ENCODE measurements around the gene PODXL.
"Not testable (repeated sequence)": the region's sequence is repeated elsewhere in the genome, so short reads cannot be mapped to it uniquely, and the experiment has no call there.

PODXL gene

DNA sequence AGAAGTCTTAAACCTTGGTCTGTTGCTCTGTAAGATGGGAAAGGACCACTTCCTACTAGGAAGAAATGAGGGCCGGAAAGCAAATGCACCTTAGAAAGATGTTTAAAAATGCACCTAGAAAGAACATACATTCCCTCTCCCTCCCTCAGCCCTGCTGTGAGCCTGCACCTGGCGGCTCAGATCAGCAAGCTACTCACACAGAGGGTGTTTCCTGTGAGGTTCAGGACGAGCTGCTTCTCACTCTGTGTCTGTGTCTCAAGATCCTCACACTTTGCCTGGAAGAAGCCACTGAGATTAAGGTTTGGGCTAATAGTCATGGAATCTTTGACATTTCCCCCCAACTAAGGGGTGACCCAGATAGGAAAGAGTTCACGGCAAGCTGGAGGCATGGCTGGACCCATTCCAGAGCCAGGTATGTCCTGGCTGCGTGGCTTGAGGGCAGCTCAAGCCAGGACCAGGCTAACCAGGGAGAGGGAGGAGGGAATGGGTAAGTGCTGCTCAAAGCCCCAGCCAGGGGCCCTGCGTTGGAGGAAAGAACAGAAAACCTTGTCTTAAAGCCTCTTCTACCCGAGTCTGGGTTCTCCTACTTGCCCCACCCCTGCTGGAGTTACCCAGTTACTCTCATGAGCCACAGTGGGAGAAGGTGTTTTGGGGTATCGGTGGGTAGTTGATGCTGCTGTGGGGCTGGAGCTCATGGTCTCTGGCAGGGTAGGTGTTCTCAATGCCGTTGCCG is 47.5 kb downstream of the PODXL start:
- no peak overlapping the region for H3K4me3 ChIP-seq (replicated peaks; ENCODE audit: low read depth, low read length)
- no peak for DNase-seq (ENCODE audit: extremely low read depth, low read depth)
- TF ChIP-seq, protein P1, sequence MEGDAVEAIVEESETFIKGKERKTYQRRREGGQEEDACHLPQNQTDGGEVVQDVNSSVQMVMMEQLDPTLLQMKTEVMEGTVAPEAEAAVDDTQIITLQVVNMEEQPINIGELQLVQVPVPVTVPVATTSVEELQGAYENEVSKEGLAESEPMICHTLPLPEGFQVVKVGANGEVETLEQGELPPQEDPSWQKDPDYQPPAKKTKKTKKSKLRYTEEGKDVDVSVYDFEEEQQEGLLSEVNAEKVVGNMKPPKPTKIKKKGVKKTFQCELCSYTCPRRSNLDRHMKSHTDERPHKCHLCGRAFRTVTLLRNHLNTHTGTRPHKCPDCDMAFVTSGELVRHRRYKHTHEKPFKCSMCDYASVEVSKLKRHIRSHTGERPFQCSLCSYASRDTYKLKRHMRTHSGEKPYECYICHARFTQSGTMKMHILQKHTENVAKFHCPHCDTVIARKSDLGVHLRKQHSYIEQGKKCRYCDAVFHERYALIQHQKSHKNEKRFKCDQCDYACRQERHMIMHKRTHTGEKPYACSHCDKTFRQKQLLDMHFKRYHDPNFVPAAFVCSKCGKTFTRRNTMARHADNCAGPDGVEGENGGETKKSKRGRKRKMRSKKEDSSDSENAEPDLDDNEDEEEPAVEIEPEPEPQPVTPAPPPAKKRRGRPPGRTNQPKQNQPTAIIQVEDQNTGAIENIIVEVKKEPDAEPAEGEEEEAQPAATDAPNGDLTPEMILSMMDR (IDR thresholded peaks at IDR 0.05; ENCODE audit: low read depth, low read length, missing control alignments): no peak

DNA sequence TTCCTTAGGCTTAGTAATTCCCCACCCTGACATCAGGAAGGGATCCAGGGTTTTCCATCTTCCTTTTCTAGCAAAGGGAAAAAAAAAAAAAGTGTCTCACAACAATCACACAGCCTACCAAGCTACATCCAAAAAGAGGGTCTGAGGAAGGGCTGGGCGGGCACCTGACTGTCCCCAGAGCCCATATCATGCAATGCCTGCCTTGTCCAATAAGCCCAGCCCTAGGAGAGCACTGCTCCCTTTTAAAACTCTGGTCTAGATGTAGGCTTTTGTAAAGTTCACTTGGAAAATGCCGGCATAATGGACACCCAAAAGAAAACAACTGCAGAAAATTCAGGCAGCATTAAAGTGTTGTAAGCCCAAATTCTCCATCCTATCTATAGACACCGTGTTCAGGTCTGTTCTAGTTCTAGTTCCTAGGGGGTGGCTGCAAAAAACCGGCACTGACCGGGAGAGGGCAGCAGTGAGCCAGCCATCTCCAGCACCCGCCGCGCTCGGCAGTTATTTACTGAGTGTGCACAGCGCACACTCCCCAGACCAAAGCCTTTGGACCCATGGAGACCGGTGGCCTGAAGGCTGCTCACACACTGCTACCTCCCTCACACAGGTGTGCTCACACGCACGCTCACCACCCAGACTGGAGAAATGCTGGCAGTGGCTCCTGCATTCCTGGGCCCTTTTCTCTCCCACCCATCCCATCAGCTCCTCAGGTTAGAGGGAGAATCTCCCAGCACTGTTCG is 48.7 kb downstream of the PODXL start:
- no peak for DNase-seq (ENCODE audit: extremely low read depth, low read depth)
- TF ChIP-seq, protein P1 (IDR thresholded peaks at IDR 0.05; ENCODE audit: low read depth, low read length, missing control alignments): peak; percentile 95
- no peak overlapping the region for H3K4me3 ChIP-seq (replicated peaks; ENCODE audit: low read depth, low read length)

DNA sequence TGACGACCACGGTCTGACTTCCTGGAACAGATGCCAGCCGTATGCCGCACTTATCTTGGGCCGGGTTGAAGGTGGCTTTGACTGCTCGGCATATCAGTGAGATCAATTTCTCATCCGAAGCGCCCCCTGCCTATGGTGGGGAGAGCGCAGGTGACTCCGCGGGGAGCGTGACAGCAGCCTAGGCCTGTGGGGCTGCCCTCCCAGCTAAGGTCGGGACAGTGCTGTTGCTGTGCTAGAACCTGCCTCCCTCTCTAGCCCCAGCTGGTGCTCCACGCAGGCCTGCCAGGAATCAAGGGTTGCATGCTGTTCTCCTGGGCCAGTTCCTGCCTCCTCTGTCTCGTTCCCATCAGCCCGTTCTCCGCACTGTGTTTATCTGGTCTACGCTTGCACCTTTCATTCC is 49.8 kb downstream of the PODXL start:
- TF ChIP-seq, protein P1 (IDR thresholded peaks at IDR 0.05; ENCODE audit: low read depth, low read length, missing control alignments): no peak
- no peak for DNase-seq (ENCODE audit: extremely low read depth, low read depth)
- H3K4me3 ChIP-seq (replicated peaks; ENCODE audit: low read depth, low read length): no peak overlapping the region

DNA sequence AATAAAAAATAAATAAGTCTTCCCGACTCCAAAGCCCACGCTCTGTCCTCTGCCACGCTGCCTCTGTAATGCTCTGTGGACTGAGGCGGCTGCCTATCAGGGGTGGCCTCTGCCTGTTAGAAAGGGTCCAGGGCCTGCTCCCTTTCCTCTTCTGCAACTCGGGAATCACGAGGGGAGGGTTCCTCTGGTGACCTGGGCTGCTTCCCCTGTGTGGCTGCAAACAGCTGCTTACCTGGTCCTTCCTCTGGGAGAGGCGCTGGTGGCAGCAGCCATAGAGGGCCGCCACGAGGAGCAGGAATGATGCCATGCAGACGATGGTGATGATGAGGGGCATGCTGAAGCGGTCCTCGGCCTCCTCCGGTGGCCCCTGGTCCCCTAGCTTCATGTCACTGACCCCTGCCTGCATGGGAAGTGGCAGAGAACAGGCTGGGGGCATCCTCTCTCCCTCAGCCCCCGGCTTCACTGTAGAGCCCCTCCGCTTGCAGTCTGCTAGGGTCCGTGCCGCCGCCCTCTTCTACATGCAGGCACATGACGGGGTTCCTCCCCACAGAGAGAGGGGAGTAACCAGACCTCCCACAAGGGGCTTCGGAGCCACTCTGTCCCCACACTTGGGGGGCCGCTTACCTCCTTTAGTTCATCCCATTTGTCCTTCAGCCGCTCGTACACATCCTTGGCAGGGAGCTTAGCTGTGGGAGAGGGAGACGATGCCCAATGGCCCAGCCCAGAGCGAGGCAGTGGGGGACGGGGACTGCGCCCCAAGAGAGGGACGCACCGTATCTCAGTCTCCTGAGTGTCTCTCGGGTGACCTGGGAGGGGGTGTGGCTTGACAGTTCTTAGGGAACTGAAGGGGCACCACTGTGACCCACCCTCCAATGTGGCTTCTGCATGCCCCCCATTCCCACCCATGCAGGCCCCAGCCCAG is 50.5 kb downstream of the PODXL start:
- TF ChIP-seq, protein P1 (IDR thresholded peaks at IDR 0.05; ENCODE audit: low read depth, low read length, missing control alignments): no peak
- no peak for DNase-seq (ENCODE audit: extremely low read depth, low read depth)
- H3K4me3 ChIP-seq (replicated peaks; ENCODE audit: low read depth, low read length): no peak overlapping the region

DNA sequence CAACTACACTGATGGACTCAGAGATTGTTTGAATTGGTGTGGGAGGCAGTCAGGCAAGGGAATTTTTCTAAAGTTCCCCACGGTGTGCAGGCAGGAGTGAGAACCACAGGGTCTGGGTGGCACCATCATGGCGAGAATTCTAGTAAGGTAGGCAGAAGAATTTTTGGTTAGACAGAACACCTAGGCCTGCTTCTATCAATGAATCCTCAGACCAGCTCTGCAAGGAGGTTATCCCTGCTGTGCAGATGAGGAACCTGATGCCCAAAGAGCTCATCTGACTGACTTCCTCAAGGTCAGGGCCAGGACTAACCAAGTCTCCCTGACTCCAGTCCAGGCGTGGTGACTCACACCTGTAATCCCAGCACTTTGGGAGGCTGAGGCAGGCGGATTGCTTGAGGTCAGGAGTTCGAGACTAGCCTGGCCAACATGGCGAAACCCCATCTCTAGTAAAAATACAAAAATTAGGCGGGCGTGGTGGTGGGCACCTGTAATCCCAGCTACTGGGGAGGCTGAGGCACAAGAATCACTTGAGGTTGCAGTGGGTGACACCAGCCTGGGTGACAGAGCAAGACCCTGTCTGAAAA is 51.3 kb downstream of the PODXL start:
- not testable (repeated sequence) for H3K4me3 ChIP-seq (replicated peaks; ENCODE audit: low read depth, low read length); DNase-seq (ENCODE audit: extremely low read depth, low read depth)

DNA sequence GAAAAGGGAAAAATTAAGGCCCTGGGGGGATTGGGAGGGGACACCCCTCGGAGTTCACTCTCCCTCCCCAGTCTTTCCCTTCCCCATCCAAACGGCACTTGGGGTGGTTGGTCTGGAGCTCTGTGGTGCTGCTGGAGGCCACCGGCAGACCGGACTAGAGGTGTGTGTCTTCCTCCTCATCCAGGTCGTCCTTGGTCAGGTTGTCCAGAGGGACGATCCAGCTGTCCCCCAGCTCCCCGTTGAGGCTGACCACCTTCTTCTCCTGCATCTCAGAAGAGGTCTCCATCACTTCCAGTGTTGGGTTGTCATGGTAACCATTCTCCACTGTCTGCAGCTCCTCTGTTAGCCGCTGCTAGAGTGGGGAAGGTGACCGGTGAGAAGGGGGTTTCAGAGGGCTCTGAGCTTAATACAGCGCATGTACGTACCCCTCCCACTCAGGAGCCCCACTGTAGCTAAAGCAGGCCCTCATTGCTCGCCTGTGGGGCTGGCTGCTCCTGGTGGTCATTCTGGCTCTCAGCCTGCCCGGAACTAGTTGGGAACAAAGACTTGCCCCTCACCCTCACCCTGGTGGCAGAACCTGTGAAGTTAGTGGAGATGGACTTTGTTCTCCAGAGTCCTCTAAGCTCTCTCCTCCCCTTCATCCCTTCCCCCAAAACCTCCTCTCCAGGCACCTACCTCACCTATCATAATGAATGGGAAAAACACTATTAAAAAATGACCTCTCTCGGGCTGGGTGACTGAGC is 52.1 kb downstream of the PODXL start:
- no peak overlapping the region for H3K4me3 ChIP-seq (replicated peaks; ENCODE audit: low read depth, low read length)
- TF ChIP-seq, protein P1 (IDR thresholded peaks at IDR 0.05; ENCODE audit: low read depth, low read length, missing control alignments): no peak
- DNase-seq (ENCODE audit: extremely low read depth, low read depth): no peak

All from HFF-Myc (cell line).